Muscle layer of colon (tissue), 2 donors: ENCODE measurements around the gene CEACAM18.

Experiments
- H3K27ac ChIP-seq: one replicate; pipeline ENCODE4 v1.7.0; 2013; ENCODE audit warnings: low read depth, mild to moderate bottlenecking, low read length, moderate library complexity
- H3K27me3 ChIP-seq, 2 donors: one replicate each; pipeline ENCODE4 v1.7.0; 2013; ENCODE audit warnings: low read length in 2 of 2, mild to moderate bottlenecking in 2 of 2; ENCODE audit not compliant: insufficient read depth in 2 of 2, control insufficient read depth in 1 of 2
- H3K36me3 ChIP-seq: one replicate; pipeline ENCODE4 v1.7.0; 2013; ENCODE audit warnings: mild to moderate bottlenecking, low read length; ENCODE audit not compliant: insufficient read depth
- H3K4me1 ChIP-seq: one replicate; pipeline ENCODE4 v1.7.0; 2013; ENCODE audit warnings: mild to moderate bottlenecking, low read length; ENCODE audit not compliant: insufficient read depth
- H3K4me3 ChIP-seq, 2 donors: one replicate each; pipeline ENCODE4 v1.7.0; 2013; ENCODE audit warnings: low read length in 2 of 2, low read depth in 1 of 2, mild to moderate bottlenecking in 1 of 2, moderate library complexity in 1 of 2
- H3K9ac ChIP-seq: one replicate; pipeline ENCODE4 v1.7.0; 2013; ENCODE audit warnings: low read length
- H3K9me3 ChIP-seq: one replicate; pipeline ENCODE4 v1.7.0; 2013; ENCODE audit warnings: mild to moderate bottlenecking, low read length
- donor health status: abdominal sarcoma.
- donor health status: Adenocarcinoma of cecum.

Gene CEACAM18

GRCh38 chr19:51520728-51521127, 42.4 kb downstream of the CEACAM18 start:
- Histone ChIP-seq H3K4me3 (no peak overlapping the region), H3K9ac (no peak overlapping the region), H3K36me3 (no peaks in the 10 kb centered on the region), H3K4me1 (no peaks in the 10 kb centered on the region), H3K27ac (no peak overlapping the region), H3K9me3 (no peaks in the 10 kb centered on the region), H3K27me3 (no peaks in the 10 kb centered on the region)

DNA sequence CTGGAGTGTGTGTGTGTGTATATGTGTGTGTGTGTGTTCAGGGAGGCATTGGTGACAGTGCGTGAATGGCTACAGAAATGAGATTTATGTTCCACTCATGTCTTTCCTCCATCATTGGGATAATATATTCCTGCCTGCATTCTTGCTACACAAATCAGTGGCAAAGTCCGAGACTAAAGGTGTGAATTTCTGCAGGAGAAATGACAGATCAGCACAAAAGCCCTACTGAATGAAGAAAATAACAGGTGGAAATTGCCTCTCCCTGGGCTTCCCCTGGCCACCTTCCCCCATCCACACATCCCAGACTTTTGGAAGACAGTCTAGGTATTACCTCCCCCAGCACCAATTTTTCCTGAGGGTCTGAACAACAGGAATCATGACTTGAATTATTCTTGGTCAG, 43.0 kb downstream of the CEACAM18 start:
- Histone ChIP-seq H3K9me3 (no peaks in the 10 kb centered on the region), H3K27me3 (no peaks in the 10 kb centered on the region)

DNA sequence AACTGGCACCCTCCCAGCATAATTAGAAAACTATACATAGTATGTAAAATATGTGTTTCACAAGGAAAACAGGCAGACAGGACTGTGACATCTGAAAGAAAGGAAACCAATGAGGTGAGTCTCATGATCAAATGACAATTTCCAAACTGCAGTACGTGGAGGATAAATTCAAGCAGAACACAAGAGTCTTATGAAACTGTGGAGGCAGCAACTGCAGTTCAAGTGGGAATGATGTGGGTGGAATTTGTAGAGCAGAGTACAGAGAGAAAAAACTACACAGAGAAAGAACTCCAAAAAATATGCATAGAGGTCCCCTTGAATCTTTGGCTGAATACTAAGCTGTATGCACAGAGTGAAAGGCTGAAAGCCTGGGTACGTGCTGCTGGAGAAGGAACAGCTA, 43.4 kb downstream of the CEACAM18 start:
- H3K27me3 ChIP-seq = no peaks in the 10 kb centered on the region
- no peak overlapping the region for H3K4me3 ChIP-seq
- no peak overlapping the region for H3K27ac ChIP-seq

More for the DNA sequence above, 43.0 kb downstream of the CEACAM18 start:
- Histone ChIP-seq H3K4me3 (no peak overlapping the region), H3K27ac (no peak overlapping the region), H3K9ac (no peak overlapping the region), H3K4me1 (no peaks in the 10 kb centered on the region), H3K36me3 (no peaks in the 10 kb centered on the region)

DNA sequence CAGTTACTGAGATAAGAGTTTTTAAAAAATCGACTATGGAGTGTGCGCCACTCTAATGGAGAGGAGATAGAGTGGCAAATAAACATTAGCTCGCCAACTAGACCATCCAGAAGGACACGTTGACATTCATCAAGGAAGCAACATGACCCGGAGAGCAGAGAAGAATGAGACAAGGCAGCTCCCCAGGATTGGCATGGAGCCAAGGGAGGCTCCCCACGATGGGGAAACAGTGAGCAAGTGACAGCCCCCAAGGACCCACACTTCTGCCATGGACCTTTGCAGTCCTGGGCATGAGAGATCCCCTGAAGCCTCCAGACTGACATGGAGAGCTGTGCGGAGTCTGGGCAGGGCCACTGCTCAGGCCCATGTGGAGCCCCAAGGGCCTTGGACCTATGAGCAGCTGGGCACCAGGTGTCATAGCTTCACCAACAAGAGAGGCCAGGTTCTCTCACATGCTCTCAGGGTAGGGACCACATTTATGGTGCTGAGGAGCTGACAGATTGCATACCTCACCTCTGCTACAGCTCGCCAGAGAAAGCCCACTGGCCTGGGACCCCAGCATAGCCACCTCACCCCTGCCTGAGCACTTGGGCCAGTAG, 46.4 kb downstream of the CEACAM18 start:
- no peaks in the 10 kb centered on the region for H3K4me1 ChIP-seq

More for the DNA sequence above, 43.4 kb downstream of the CEACAM18 start:
- Histone ChIP-seq H3K9ac (no peak overlapping the region), H3K36me3 (no peaks in the 10 kb centered on the region), H3K9me3 (no peaks in the 10 kb centered on the region), H3K4me1 (no peaks in the 10 kb centered on the region)

GRCh38 chr19:51525651-51526050, 47.3 kb downstream of the CEACAM18 start:
- no peak overlapping the region for H3K27ac ChIP-seq
- no peaks in the 10 kb centered on the region for H3K9me3 ChIP-seq
- peaks cover 0 to 3% of the 10 kb centered on the region in 2 donors for H3K27me3 ChIP-seq
- no peaks in the 10 kb centered on the region for H3K4me1 ChIP-seq
- no peaks in the 10 kb centered on the region for H3K36me3 ChIP-seq
- H3K9ac ChIP-seq = no peak overlapping the region
- no peak overlapping the region for H3K4me3 ChIP-seq

More for the DNA sequence above, 46.4 kb downstream of the CEACAM18 start:
- Histone ChIP-seq H3K27ac (no peak overlapping the region), H3K36me3 (no peaks in the 10 kb centered on the region), H3K9me3 (no peaks in the 10 kb centered on the region), H3K27me3 (peaks cover 0 to 3% of the 10 kb centered on the region in 2 donors), H3K4me3 (no peak overlapping the region), H3K9ac (no peak overlapping the region)

- H3K9ac ChIP-seq = no peak overlapping the region
- H3K4me1 ChIP-seq = no peaks in the 10 kb centered on the region
- H3K36me3 ChIP-seq = no peaks in the 10 kb centered on the region
- no peaks in the 10 kb centered on the region for H3K9me3 ChIP-seq
- no peak overlapping the region for H3K4me3 ChIP-seq
- H3K27ac ChIP-seq = no peak overlapping the region
- peaks cover 0 to 3% of the 10 kb centered on the region in 2 donors for H3K27me3 ChIP-seq
Observed at GRCh38 chr19:51529301-51529700, 51.0 kb downstream of the CEACAM18 start.

GRCh38 chr19:51530616-51531015, 52.3 kb downstream of the CEACAM18 start:
- no peak overlapping the region for H3K9ac ChIP-seq
- no peaks in the 10 kb centered on the region for H3K4me1 ChIP-seq
- no peak overlapping the region for H3K4me3 ChIP-seq
- H3K36me3 ChIP-seq = no peaks in the 10 kb centered on the region
- no peak overlapping the region for H3K27ac ChIP-seq
- H3K27me3 ChIP-seq = peaks cover 0 to 3% of the 10 kb centered on the region in 2 donors
- H3K9me3 ChIP-seq = no peaks in the 10 kb centered on the region

- Histone ChIP-seq H3K27ac (no peak within 1 kb of the TSS), H3K9me3 (no peaks in the 10 kb centered on the region), H3K9ac (no peak within 1 kb of the TSS), H3K4me1 (no peaks in the 10 kb centered on the region), H3K27me3 (peaks cover 0 to 3% of the 10 kb centered on the region in 2 donors), H3K4me3 (no peak within 1 kb of the TSS), H3K36me3 (no peaks in the 10 kb centered on the region)
Observed at GRCh38 chr19:51531349-51532315, 53.3 kb downstream of the CEACAM18 start, which contains the start of gene SIGLEC6. Gene SIGLEC6 (minus strand): TSS chr19:51531670. CDS start chr19:51531648, 22 bp downstream.

GRCh38 chr19:51535535-51535934, 57.2 kb downstream of the CEACAM18 start:
- no peaks in the 10 kb centered on the region for H3K9me3 ChIP-seq
- no peaks in the 10 kb centered on the region for H3K4me1 ChIP-seq
- H3K36me3 ChIP-seq = no peaks in the 10 kb centered on the region
- no peak overlapping the region for H3K9ac ChIP-seq
- no peak overlapping the region for H3K27ac ChIP-seq
- no peak overlapping the region for H3K4me3 ChIP-seq
- peaks cover 0 to 4% of the 10 kb centered on the region in 2 donors for H3K27me3 ChIP-seq

DNA sequence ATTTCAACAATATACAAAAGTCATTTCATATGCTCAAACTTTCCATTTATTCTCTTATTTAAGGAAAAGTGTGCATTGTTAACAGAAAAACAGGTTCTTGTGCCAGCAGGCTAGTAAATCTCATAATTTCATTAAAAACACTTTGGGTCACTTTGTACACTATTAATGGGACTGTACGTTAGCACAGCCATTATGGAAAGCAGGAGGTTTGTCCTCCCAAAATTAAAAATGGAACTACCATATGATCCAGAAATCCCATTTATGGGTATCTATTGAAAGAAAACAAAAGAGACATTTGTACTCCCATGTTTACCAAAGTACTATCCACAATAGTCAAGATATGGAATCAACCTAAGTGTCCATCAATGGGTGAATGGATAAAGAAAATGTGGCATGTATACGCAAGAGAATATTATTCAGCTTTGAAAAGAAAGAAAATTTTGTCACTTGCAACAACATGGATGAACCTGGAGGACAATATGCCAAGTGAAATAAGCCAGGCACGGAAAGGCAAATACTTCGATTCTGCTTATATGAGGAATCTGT, 61.6 kb downstream of the CEACAM18 start:
- H3K4me3 ChIP-seq = no peak overlapping the region

More for the DNA sequence above, 61.6 kb downstream of the CEACAM18 start:
- Histone ChIP-seq H3K36me3 (no peaks in the 10 kb centered on the region), H3K27me3 (peaks cover 0 to 4% of the 10 kb centered on the region in 2 donors), H3K27ac (no peak overlapping the region), H3K9me3 (no peaks in the 10 kb centered on the region), H3K9ac (no peak overlapping the region), H3K4me1 (no peaks in the 10 kb centered on the region)
